Gastrocnemius medialis (tissue), 4 donors: ENCODE measurements around the gene ZNF524. TPM values are rescaled to one million over a fixed set of nuclear protein-coding genes. Genes with fewer than 3 reads are reported as not detected.
A peak's percentile ranks its signal among the peaks of the same experiment; 100 is the strongest.

Experiments used
- ATAC-seq, 2 donors: fragments of 150-250 bp; one replicate each; pipeline ENCODE4 v1.9.1; 2016
- DNase-seq, 2 donors: peaks; one replicate each; pipeline ENCODE4 v3.0.0-alpha.2; 2019
- H3K27ac ChIP-seq, 4 donors: fragments of 200-600 bp; sonication (generic); 1 replicate in 1 of 4; 2 replicates in 3 of 4; pipeline ENCODE4 v1.5.1; 2016 to 2018; ENCODE audit warnings: mild to moderate bottlenecking in 2 of 4, moderate library complexity in 1 of 4
- H3K27me3 ChIP-seq, 3 donors: fragments of 200-600 bp; sonication (generic) in 2 of 3; 1 replicate in 1 of 3; 2 replicates in 2 of 3; pipeline versions ENCODE4 v1.5.1 to v1.6.0; 2016 to 2019; ENCODE audit warnings: mild to moderate bottlenecking in 1 of 3, moderate library complexity in 1 of 3
- H3K36me3 ChIP-seq, 2 donors: fragments of 200-600 bp; sonication (generic) in 1 of 2; one replicate each; pipeline ENCODE4 v1.5.1; 2017 to 2018
- H3K4me1 ChIP-seq, 2 donors: fragments of 200-600 bp; sonication (generic) in 1 of 2; one replicate each; pipeline ENCODE4 v1.5.1; 2016 to 2017; ENCODE audit warnings: mild to moderate bottlenecking in 2 of 2
- H3K4me3 ChIP-seq, 4 donors: fragments of 200-600 bp; sonication (generic) in 3 of 4; 1 replicate in 1 of 4; 2 replicates in 3 of 4; pipeline ENCODE4 v1.5.1; 2016 to 2019; ENCODE audit warnings: mild to moderate bottlenecking in 2 of 4
- H3K9me3 ChIP-seq, 3 donors: fragments of 200-600 bp; sonication (generic) in 2 of 3; 1 replicate in 1 of 3; 2 replicates in 2 of 3; pipeline ENCODE4 v1.5.1; 2016 to 2019
- POLR2A ChIP-seq, 2 donors: fragments of 450-650 bp; IDR thresholded peaks; one replicate each; pipeline ENCODE4 v1.6.1; 2017; ENCODE audit warnings: antibody characterized with exemption in 2 of 2, mild to moderate bottlenecking in 2 of 2, moderate library complexity in 2 of 2
- in situ Hi-C, 4 donors: fragments of 200-750 bp; cut with MboI; loops; one replicate each; pipeline versions ENCODE4 v1.15.0 to v1.8.0; 2017; ENCODE audit warnings: low sequenced_read_pairs in 4 of 4
- intact Hi-C: fragments of 100-400 bp; cut with DNase I; formaldehyde crosslinking; loops from one replicate; pipeline ENCODE4 v1.15.1; 2023; ENCODE audit warnings: low total_unique reads
- total RNA-seq, 4 donors: library from RNA; depleted of rRNA; stranded (reverse); fragments of >200 nt; gene quantifications; one replicate each; pipeline versions ENCODE4 v1.1.0 to v1.2.3, GENCODE V29; 2016
- TF ChIP-seq, protein P1 (sequence below), 5 experiments: fragments of 450-650 bp in 3 of 5; fragments of 200-600 bp in 2 of 5; sonication (generic) in 2 of 5; IDR thresholded peaks in 4 of 5; conservative IDR thresholded peaks in 1 of 5; 1 replicate in 4 of 5; 2 replicates in 1 of 5; pipeline ENCODE4 v1.5.1; 2016 to 2019; ENCODE audit warnings: antibody characterized with exemption in 5 of 5, mild to moderate bottlenecking in 3 of 5, moderate library complexity in 3 of 5

Gene ZNF524
- total RNA-seq, 4 donors from 2014 or later, result 35.6 to 61.7 (median 47.0) TPM

DNA sequence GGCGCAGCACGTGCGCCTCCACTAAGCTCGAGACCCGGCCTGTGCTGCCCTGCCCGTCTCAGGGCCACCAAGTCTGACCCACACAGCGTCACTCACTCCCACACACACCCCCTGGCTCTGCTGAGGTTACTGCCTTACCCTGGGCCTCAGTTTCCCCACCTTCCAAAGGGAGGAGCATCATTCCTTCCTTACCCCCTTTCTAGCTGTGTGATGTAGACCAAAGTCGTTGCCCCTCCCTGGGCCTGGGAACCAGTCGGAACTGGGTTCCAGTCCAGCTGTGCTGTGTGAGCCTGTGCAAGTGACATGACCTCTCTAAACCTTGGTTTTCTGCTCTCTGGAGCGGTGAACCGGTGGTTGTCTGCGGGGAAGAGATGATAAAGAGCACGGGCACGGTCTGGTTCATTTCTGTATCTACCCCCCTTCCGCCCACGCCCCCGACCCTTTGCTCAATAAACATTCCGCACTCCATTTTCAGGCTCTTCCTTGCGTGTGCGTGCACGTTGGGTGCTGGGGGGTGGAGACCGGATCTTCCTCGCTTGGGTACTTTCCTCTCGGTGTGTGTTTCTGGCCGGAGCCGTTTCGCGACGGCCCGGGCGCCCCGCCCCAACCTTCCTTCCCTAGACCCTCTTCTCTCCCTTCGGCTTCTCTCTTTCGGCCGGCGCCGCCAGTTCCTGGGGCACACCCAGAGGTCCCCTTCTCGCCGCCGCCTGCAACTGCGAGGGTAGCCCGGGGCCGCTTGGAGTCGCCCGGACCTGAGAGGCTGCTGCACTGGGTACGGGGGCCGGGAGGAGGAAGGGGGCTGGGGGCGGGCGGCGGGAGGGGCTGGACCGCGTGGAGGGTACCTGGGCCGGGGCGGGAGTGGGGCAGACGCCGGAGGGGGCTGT is 43.2 kb downstream of the ZNF524 start, which contains the start of gene ZNF581:
TSS of gene ZNF581 (plus strand) at position 647 of the 884 bp plus-strand sequence. CDS start 923 bp downstream, outside the sequence.
- H3K4me3 ChIP-seq, result peak within 1 kb of the TSS; percentile 80 to 99 (median 94)
- intact Hi-C loops, result loop anchor here (5.0 kb wide), 1 partner anchor 526 kb away; the partner anchor contains the start of gene PPP1R12C
- peak within 1 kb of the TSS; percentile 82 to 98 (median 90) for H3K27ac ChIP-seq
- ATAC-seq, result peak; percentile 47 to 51
- peaks cover 52 to 60% of the 10 kb centered on the region in 2 donors for H3K4me1 ChIP-seq
- H3K36me3 ChIP-seq, result peaks cover 0 to 10% of the 10 kb centered on the region in 2 donors
- H3K27me3 ChIP-seq, result no peaks in the 10 kb centered on the region
- TF ChIP-seq POLR2A (IDR thresholded peaks at IDR 0.05), result peak in 1 of 2 donors; percentile 11
- TF ChIP-seq, protein P1, sequence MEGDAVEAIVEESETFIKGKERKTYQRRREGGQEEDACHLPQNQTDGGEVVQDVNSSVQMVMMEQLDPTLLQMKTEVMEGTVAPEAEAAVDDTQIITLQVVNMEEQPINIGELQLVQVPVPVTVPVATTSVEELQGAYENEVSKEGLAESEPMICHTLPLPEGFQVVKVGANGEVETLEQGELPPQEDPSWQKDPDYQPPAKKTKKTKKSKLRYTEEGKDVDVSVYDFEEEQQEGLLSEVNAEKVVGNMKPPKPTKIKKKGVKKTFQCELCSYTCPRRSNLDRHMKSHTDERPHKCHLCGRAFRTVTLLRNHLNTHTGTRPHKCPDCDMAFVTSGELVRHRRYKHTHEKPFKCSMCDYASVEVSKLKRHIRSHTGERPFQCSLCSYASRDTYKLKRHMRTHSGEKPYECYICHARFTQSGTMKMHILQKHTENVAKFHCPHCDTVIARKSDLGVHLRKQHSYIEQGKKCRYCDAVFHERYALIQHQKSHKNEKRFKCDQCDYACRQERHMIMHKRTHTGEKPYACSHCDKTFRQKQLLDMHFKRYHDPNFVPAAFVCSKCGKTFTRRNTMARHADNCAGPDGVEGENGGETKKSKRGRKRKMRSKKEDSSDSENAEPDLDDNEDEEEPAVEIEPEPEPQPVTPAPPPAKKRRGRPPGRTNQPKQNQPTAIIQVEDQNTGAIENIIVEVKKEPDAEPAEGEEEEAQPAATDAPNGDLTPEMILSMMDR (IDR thresholded peaks at IDR 0.05 in 4 of 5, conservative IDR thresholded peaks at IDR 0.05 in 1 of 5), result peak in 1 of 5 experiments; percentile 13
- peak; percentile 35 to 63 for DNase-seq
- in situ Hi-C loops, result loop anchor here in 1 of 4 donors (25.0 kb wide), 1 partner anchor 506 kb away; the partner anchor contains the start of gene TNNT1
- no peaks in the 10 kb centered on the region for H3K9me3 ChIP-seq

DNA sequence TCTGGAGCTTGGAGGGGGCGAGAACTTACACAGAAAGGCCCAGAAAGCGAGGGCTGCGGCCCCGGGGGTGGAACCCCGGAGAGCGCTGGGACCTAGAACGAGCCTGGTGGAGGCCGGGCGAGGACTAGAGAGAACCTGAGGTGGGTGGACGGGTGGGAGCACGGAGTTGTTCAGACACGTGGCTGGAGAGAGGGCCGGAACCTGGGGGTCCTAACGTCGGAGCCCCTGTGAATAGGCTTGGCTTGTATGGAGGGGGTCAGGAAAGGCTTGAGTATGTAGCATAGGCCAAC is 43.7 kb downstream of the ZNF524 start:
- intact Hi-C loops (loop anchor here (5.0 kb wide), 1 partner anchor 527 kb away; the partner anchor contains the start of gene PPP1R12C), in situ Hi-C loops (loop anchor here in 1 of 4 donors (25.0 kb wide), 1 partner anchor 507 kb away; the partner anchor contains the start of gene TNNT1)
- H3K4me1 ChIP-seq, result peaks cover 52 to 61% of the 10 kb centered on the region in 2 donors

DNA sequence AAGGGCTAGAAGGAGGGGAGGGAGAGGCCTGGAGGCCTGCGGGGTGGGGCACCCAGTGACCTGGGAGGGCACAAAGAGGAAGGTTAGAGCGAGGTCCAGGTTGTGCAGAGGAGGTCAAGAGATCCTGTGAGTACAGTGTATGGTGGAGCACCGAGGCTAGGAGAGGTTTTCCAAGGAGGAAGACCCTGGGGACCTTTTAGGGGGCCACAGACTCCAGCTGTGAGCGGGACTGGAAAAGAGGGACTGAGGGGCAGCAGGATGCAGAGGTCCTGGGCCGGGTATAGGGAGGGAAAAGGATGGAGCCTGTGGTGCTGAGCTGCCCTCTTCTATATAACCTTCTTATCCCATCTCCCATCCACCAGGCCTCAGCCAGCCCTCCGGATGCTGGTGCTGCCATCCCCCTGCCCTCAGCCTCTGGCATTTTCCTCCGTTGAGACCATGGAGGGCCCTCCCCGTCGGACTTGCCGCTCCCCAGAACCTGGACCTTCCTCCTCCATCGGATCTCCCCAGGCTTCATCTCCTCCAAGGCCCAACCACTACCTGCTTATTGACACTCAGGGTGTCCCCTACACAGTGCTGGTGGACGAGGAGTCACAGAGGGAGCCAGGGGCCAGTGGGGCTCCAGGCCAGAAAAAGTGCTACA is 44.2 kb downstream of the ZNF524 start:
- in situ Hi-C loops, result loop anchor here in 1 of 4 donors (25.0 kb wide), 1 partner anchor 507 kb away; the partner anchor contains the start of gene TNNT1
- Histone ChIP-seq H3K36me3 (peaks cover 0 to 10% of the 10 kb centered on the region in 2 donors), H3K4me1 (peaks cover 55 to 60% of the 10 kb centered on the region in 2 donors), H3K27me3 (no peaks in the 10 kb centered on the region), H3K4me3 (peak overlapping the region; percentile 80 to 99 (median 94)), H3K27ac (peak overlapping the region; percentile 82 to 98 (median 90)), H3K9me3 (no peaks in the 10 kb centered on the region)
- no peak for ATAC-seq
- intact Hi-C loops, result loop anchor here (5.0 kb wide), 1 partner anchor 527 kb away; the partner anchor contains the start of gene PPP1R12C
- no peak for DNase-seq
- no peak for TF ChIP-seq POLR2A (IDR thresholded peaks at IDR 0.05)
- TF ChIP-seq, protein P1 (IDR thresholded peaks at IDR 0.05 in 4 of 5, conservative IDR thresholded peaks at IDR 0.05 in 1 of 5), result no peak

More for the DNA sequence above, 43.7 kb downstream of the ZNF524 start:
- no peak for DNase-seq
- H3K9me3 ChIP-seq, result no peaks in the 10 kb centered on the region
- peaks cover 0 to 10% of the 10 kb centered on the region in 2 donors for H3K36me3 ChIP-seq
- ATAC-seq, result no peak
- no peaks in the 10 kb centered on the region for H3K27me3 ChIP-seq
- peak overlapping the region; percentile 82 to 98 (median 90) for H3K27ac ChIP-seq
- H3K4me3 ChIP-seq, result peak overlapping the region; percentile 80 to 99 (median 94)
- TF ChIP-seq, protein P1 (IDR thresholded peaks at IDR 0.05 in 4 of 5, conservative IDR thresholded peaks at IDR 0.05 in 1 of 5), result no peak
- TF ChIP-seq POLR2A (IDR thresholded peaks at IDR 0.05), result no peak

DNA sequence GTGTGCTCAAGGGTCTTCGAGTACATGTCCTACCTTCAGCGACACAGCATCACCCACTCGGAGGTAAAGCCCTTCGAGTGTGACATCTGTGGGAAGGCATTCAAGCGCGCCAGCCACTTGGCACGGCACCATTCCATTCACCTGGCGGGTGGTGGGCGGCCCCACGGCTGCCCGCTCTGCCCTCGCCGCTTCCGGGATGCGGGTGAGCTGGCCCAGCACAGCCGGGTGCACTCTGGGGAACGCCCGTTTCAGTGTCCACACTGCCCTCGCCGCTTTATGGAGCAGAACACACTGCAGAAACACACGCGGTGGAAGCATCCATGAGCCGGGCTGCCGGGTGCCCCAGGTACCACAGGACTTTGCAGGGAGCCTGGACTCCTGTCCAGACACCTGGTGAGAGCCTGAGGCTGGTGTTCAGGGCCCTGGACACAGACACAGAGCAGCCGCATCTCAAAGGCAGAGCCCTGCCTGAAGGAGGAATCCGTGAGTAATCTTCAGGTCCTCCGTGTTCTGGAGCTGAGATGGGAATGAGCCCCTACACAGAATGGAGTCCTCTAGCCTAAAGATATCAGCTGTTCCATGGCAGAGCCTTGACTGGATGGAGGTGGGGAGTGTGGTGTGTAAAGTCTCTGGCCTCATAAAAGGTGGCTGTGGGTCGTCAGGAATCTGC is 44.9 kb downstream of the ZNF524 start:
- intact Hi-C loops (loop anchor here (5.0 kb wide), 1 partner anchor 528 kb away; the partner anchor contains the start of gene PPP1R12C), in situ Hi-C loops (loop anchor here in 1 of 4 donors (25.0 kb wide), 1 partner anchor 508 kb away; the partner anchor contains the start of gene TNNT1)
- Histone ChIP-seq H3K9me3 (no peaks in the 10 kb centered on the region), H3K4me3 (no peak overlapping the region), H3K27ac (no peak overlapping the region), H3K4me1 (peaks cover 51 to 54% of the 10 kb centered on the region in 2 donors), H3K36me3 (peaks cover 0 to 10% of the 10 kb centered on the region in 2 donors), H3K27me3 (no peaks in the 10 kb centered on the region)
- DNase-seq, result no peak
- no peak for ATAC-seq
- no peak for TF ChIP-seq POLR2A (IDR thresholded peaks at IDR 0.05)
- TF ChIP-seq, protein P1 (IDR thresholded peaks at IDR 0.05 in 4 of 5, conservative IDR thresholded peaks at IDR 0.05 in 1 of 5), result no peak
